H9 (cell line): ENCODE measurements around the gene PXDN. TPM values are rescaled to one million over a fixed set of nuclear protein-coding genes. Genes with fewer than 3 reads are reported as not detected.

Experiments
- DNase-seq: peaks from one replicate; pipeline ENCODE4 v3.0.0-alpha.2; 2017
- H2AFZ ChIP-seq: one replicate; pipeline ENCODE4 v1.6.1; 2013; ENCODE audit warnings: mild to moderate bottlenecking, low read length, control low read depth, moderate library complexity
- H2AK5ac ChIP-seq: 2 replicates; pipeline ENCODE4 v1.6.1; 2013; ENCODE audit warnings: low read length, control low read depth, mixed read lengths; ENCODE audit not compliant: insufficient read length
- H2BK120ac ChIP-seq: one replicate; pipeline ENCODE4 v1.6.1; 2013; ENCODE audit warnings: low read depth, mild to moderate bottlenecking, low read length, control low read depth, inconsistent platforms; ENCODE audit not compliant: poor library complexity, severe bottlenecking
- H2BK12ac ChIP-seq: 2 replicates; pipeline ENCODE4 v1.6.1; 2013; ENCODE audit warnings: low read length, control low read depth, mixed read lengths, low read depth; ENCODE audit not compliant: insufficient read length
- H2BK15ac ChIP-seq: 2 replicates; pipeline ENCODE4 v1.6.1; 2013; ENCODE audit warnings: low read depth, low read length, control low read depth
- H2BK20ac ChIP-seq: one replicate; pipeline ENCODE4 v1.6.1; 2013; ENCODE audit warnings: low read depth, mild to moderate bottlenecking, low read length, control low read depth, inconsistent platforms; ENCODE audit not compliant: poor library complexity, severe bottlenecking
- H2BK5ac ChIP-seq: 2 replicates; pipeline ENCODE4 v1.6.1; 2013; ENCODE audit warnings: low read length, control low read depth, mixed read lengths; ENCODE audit not compliant: insufficient read length
- H3K14ac ChIP-seq: 2 replicates; pipeline ENCODE4 v1.6.1; 2013; ENCODE audit warnings: low read length, control low read depth; ENCODE audit not compliant: insufficient read depth
- H3K18ac ChIP-seq: 2 replicates; pipeline ENCODE4 v1.6.1; 2013; ENCODE audit warnings: low read depth, mild to moderate bottlenecking, mixed read lengths, low read length, control low read depth; ENCODE audit not compliant: insufficient read length
- H3K23ac ChIP-seq: 2 replicates; pipeline ENCODE4 v1.6.1; 2013; ENCODE audit warnings: low read length, control low read depth, mixed read lengths, low read depth; ENCODE audit not compliant: insufficient read length
- H3K23me2 ChIP-seq: 2 replicates; pipeline ENCODE4 v1.6.1; 2013; ENCODE audit warnings: low read depth, mild to moderate bottlenecking, mixed read lengths, low read length, control low read depth; ENCODE audit not compliant: insufficient read length, poor library complexity, severe bottlenecking
- H3K27ac ChIP-seq: 2 replicates; pipeline ENCODE4 v1.5.1; 2013; ENCODE audit warnings: low read length, control low read depth, mixed read lengths, low read depth; ENCODE audit not compliant: insufficient read length
- H3K27me3 ChIP-seq: 2 replicates; pipeline ENCODE4 v1.6.1; 2013; ENCODE audit warnings: low read length, control low read depth, inconsistent platforms; ENCODE audit not compliant: insufficient read depth
- H3K4ac ChIP-seq: 2 replicates; pipeline ENCODE4 v1.6.1; 2013; ENCODE audit warnings: low read depth, mild to moderate bottlenecking, control low read depth, inconsistent platforms, low read length, moderate library complexity
- H3K4me1 ChIP-seq: 2 replicates; pipeline ENCODE4 v1.6.1; 2013; ENCODE audit warnings: low read length, control low read depth, inconsistent platforms; ENCODE audit not compliant: insufficient read depth
- H3K4me2 ChIP-seq: 2 replicates; pipeline ENCODE4 v1.6.1; 2013; ENCODE audit warnings: low read length, control low read depth, mixed read lengths; ENCODE audit not compliant: insufficient read length, insufficient read depth
- H3K56ac ChIP-seq: 2 replicates; pipeline ENCODE4 v1.6.1; 2013; ENCODE audit warnings: low read depth, mild to moderate bottlenecking, mixed read lengths, low read length, control low read depth; ENCODE audit not compliant: insufficient read length
- H3K79me1 ChIP-seq: 2 replicates; pipeline ENCODE4 v1.6.1; 2013; ENCODE audit warnings: low read depth, mild to moderate bottlenecking, moderate library complexity, low read length, control low read depth, inconsistent platforms; ENCODE audit not compliant: insufficient read depth, poor library complexity, severe bottlenecking
- H3K79me2 ChIP-seq: 2 replicates; pipeline ENCODE4 v1.6.1; 2013; ENCODE audit warnings: low read length, control low read depth, inconsistent platforms; ENCODE audit not compliant: insufficient read depth
- H3K9ac ChIP-seq: 2 replicates; pipeline ENCODE4 v1.6.1; 2013; ENCODE audit warnings: low read length, control low read depth, mixed read lengths; ENCODE audit not compliant: insufficient read length; ENCODE audit errors: extremely low read depth
- H3K9me3 ChIP-seq: one replicate; pipeline ENCODE4 v1.6.1; 2013; ENCODE audit warnings: low read depth, low read length, inconsistent platforms; ENCODE audit not compliant: control insufficient read depth
- H3T11ph ChIP-seq: one replicate; pipeline ENCODE4 v1.6.1; 2013; ENCODE audit warnings: mild to moderate bottlenecking, low read length, control low read depth, inconsistent platforms
- H4K20me1 ChIP-seq: one replicate; pipeline ENCODE4 v1.6.1; 2013; ENCODE audit not compliant: control insufficient read depth, insufficient read length, insufficient read depth
- H4K5ac ChIP-seq: 2 replicates; pipeline ENCODE4 v1.6.1; 2013; ENCODE audit warnings: low read depth, mild to moderate bottlenecking, mixed read lengths, low read length, control low read depth; ENCODE audit not compliant: insufficient read length
- H4K8ac ChIP-seq: replicated peaks from 2 replicates; pipeline ENCODE4 v1.6.1; 2013; ENCODE audit warnings: low read length, control low read depth, mixed read lengths, low read depth; ENCODE audit not compliant: insufficient read length
- H4K91ac ChIP-seq: 2 replicates; pipeline ENCODE4 v1.6.1; 2013; ENCODE audit warnings: low read depth, mild to moderate bottlenecking, moderate library complexity, mixed read lengths, low read length, control low read depth; ENCODE audit not compliant: insufficient read length
- H3K27ac Mint-ChIP-seq, 3 experiments: 2 replicates in 2 of 3; 3 replicates in 1 of 3; pipeline ENCODE4 v1.8.0; 2020 to 2021; ENCODE audit warnings: mixed read lengths in 3 of 3, mild to moderate bottlenecking in 1 of 3, moderate library complexity in 1 of 3
- H3K27me3 Mint-ChIP-seq: 2 replicates; pipeline ENCODE4 v1.8.0; 2021; ENCODE audit warnings: low read depth, mild to moderate bottlenecking, moderate library complexity, mixed read lengths
- H3K36me3 Mint-ChIP-seq, 3 experiments: 2 replicates in 2 of 3; 3 replicates in 1 of 3; pipeline ENCODE4 v1.8.0; 2020 to 2021; ENCODE audit warnings: low read depth in 3 of 3, mixed read lengths in 3 of 3; ENCODE audit not compliant: insufficient read depth in 1 of 3
- H3K4me1 Mint-ChIP-seq, 2 experiments: 2 replicates each; pipeline ENCODE4 v1.8.0; 2020; ENCODE audit warnings: mixed read lengths in 2 of 2
- H3K4me3 Mint-ChIP-seq, 2 experiments: 2 replicates in 1 of 2; 3 replicates in 1 of 2; pipeline ENCODE4 v1.8.0; 2020 to 2021; ENCODE audit warnings: mild to moderate bottlenecking in 2 of 2, mixed read lengths in 2 of 2, moderate library complexity in 1 of 2
- H3K9me3 Mint-ChIP-seq, 2 experiments: 2 replicates in 1 of 2; 3 replicates in 1 of 2; pipeline ENCODE4 v1.8.0; 2020; ENCODE audit warnings: mild to moderate bottlenecking in 2 of 2, mixed read lengths in 2 of 2, moderate library complexity in 1 of 2
- CTCF ChIP-seq: fragments of 200-600 bp; sonication (generic); conservative IDR thresholded peaks from 3 replicates; pipeline ENCODE4 v1.8.0; 2021; ENCODE audit warnings: antibody characterized with exemption, mild to moderate bottlenecking
- WGBS: extraction: QIAGEN DNeasy Blood & Tissue Kit; methylation state at CpG from one replicate; pipeline ENCODE4 v1.1.7; 2013; ENCODE audit warnings: missing lambda C conversion rate, low lambda C conversion rate, mixed read lengths; ENCODE audit not compliant: insufficient read length; ENCODE audit errors: extremely low coverage; 5-methylcytosine and 5-hydroxymethylcytosine counted together
- total RNA-seq: library from RNA; stranded (reverse); gene quantifications from 2 replicates; pipeline ENCODE4 v1.2.1, GENCODE V29; 2021

The PXDN gene
- total RNA-seq, 1 experiment from 2014 or later, result 146 TPM

- Histone ChIP-seq H2AFZ (no peak overlapping the region), H3K4me2 (peak overlapping the region; percentile 40), H2BK20ac (no peak overlapping the region), H2BK120ac (no peak overlapping the region), H3K79me2 (peaks cover 29% of the 10 kb centered on the region; the same call in 1 of the 2 replicates), H3K9ac (peak overlapping the region; percentile 43), H4K20me1 (no peaks in the 10 kb centered on the region), H3K23me2 (peaks cover 10% of the 10 kb centered on the region), H4K5ac (no peak overlapping the region), H3K14ac (peak overlapping the region; percentile 96), H2BK15ac (no peak overlapping the region), H3T11ph (no peak overlapping the region), H2AK5ac (no peak overlapping the region), H3K4ac (no peak overlapping the region; the same call in 1 of the 2 replicates), H3K27ac (no peak overlapping the region), H2BK12ac (no peak overlapping the region), H3K9me3 (no peaks in the 10 kb centered on the region), H3K56ac (no peak overlapping the region), H3K18ac (peak overlapping the region; percentile 92), H4K91ac (no peak overlapping the region), H3K4me1 (peaks cover 4% of the 10 kb centered on the region; the same call in 1 of the 2 replicates), H3K79me1 (peaks cover 4% of the 10 kb centered on the region), H3K23ac (no peak overlapping the region), H4K8ac (no peak overlapping the region), H2BK5ac (no peak overlapping the region), H3K27me3 (no peaks in the 10 kb centered on the region)
- no peak for TF ChIP-seq CTCF
- no CpG with 5 or more reads among the region's 33 CpGs for WGBS
- peak overlapping the region; percentile 95 to 98 for H3K4me3 Mint-ChIP-seq
- H3K36me3 Mint-ChIP-seq, result peaks cover 11 to 25% (median 12%) of the 10 kb centered on the region in 3 experiments
- peaks cover 28% of the 10 kb centered on the region in 2 experiments for H3K4me1 Mint-ChIP-seq
- H3K9me3 Mint-ChIP-seq, result peaks cover 0 to 5% of the 10 kb centered on the region in 2 experiments; a peak in 1 of 5 replicates
- peak; percentile 66 for DNase-seq
- H3K27ac Mint-ChIP-seq, result no peak overlapping the region
- peaks cover 38% of the 10 kb centered on the region for H3K27me3 Mint-ChIP-seq
Observed at GRCh38 chr2:1744151-1744445, 217 bp downstream of the PXDN start.
